Brain microvascular endothelial cell (primary cell): Measurements from ENCODE around the gene RBM5.
A peak's percentile ranks its signal among the peaks of the same experiment; 100 is the strongest.

ENCODE experiments used
- DNase-seq: peaks from one replicate; pipeline ENCODE4 v3.0.0-alpha.2; 2020
- H3K27ac ChIP-seq: fragments of 250-450 bp; sonication (Bioruptor Pico); 2 replicates; pipeline ENCODE4 v1.5.1; 2020; ENCODE audit warnings: mild to moderate bottlenecking, moderate library complexity
- H3K27me3 ChIP-seq: fragments of 250-450 bp; sonication (Bioruptor Pico); replicated peaks from 2 replicates; pipeline ENCODE4 v1.5.1; 2020; ENCODE audit warnings: mild to moderate bottlenecking
- H3K36me3 ChIP-seq: fragments of 250-450 bp; sonication (Bioruptor Pico); replicated peaks from 2 replicates; pipeline ENCODE4 v1.5.1; 2020; ENCODE audit warnings: mild to moderate bottlenecking
- H3K4me3 ChIP-seq: 2 replicates; pipeline ENCODE4 v1.5.1; 2011; ENCODE audit warnings: low read depth, mild to moderate bottlenecking, control low read depth, low read length, moderate library complexity
- in situ Hi-C: cut with HindIII; loops from 2 replicates; pipeline ENCODE4 v1.10.0; 2017; ENCODE audit warnings: low sequenced_read_pairs, low pct_ligation_motif_present
- TF ChIP-seq, protein P1 (sequence below): IDR thresholded peaks from 2 replicates; pipeline ENCODE4 v1.5.1; 2011; ENCODE audit warnings: low read depth, mild to moderate bottlenecking, moderate library complexity, low read length, control low read depth, inconsistent platforms; ENCODE audit errors: missing control alignments

Gene RBM5

DNA sequence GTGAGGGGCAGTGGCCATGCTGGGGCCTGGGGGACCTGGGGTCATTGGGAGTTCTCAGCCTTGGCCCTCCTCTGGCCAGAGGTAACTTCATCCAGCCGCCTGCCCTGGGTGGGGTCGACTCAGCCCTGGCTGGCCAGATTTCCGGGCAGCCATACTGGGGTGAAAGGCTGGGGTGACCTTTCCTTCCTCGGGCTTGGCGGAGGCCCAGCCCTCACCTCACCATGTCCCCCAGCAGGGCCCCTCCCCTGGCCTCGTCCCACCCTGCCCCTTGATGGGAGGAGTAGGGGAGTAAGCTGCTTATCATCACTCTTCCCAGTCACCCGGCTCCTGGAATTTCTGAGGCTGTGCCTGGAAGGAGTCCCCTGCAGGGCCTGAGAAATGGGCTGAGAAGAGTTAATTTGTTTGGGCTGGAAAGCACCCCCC is 71.9 kb downstream of the RBM5 start:
- peaks cover 1% of the 10 kb centered on the region for H3K27me3 ChIP-seq
- H3K4me3 ChIP-seq = no peak overlapping the region
- in situ Hi-C loops = no loop called here
- DNase-seq = no peak
- TF ChIP-seq, protein P1, sequence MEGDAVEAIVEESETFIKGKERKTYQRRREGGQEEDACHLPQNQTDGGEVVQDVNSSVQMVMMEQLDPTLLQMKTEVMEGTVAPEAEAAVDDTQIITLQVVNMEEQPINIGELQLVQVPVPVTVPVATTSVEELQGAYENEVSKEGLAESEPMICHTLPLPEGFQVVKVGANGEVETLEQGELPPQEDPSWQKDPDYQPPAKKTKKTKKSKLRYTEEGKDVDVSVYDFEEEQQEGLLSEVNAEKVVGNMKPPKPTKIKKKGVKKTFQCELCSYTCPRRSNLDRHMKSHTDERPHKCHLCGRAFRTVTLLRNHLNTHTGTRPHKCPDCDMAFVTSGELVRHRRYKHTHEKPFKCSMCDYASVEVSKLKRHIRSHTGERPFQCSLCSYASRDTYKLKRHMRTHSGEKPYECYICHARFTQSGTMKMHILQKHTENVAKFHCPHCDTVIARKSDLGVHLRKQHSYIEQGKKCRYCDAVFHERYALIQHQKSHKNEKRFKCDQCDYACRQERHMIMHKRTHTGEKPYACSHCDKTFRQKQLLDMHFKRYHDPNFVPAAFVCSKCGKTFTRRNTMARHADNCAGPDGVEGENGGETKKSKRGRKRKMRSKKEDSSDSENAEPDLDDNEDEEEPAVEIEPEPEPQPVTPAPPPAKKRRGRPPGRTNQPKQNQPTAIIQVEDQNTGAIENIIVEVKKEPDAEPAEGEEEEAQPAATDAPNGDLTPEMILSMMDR = no peak
- H3K36me3 ChIP-seq = no peaks in the 10 kb centered on the region
- H3K27ac ChIP-seq = no peak overlapping the region

DNA sequence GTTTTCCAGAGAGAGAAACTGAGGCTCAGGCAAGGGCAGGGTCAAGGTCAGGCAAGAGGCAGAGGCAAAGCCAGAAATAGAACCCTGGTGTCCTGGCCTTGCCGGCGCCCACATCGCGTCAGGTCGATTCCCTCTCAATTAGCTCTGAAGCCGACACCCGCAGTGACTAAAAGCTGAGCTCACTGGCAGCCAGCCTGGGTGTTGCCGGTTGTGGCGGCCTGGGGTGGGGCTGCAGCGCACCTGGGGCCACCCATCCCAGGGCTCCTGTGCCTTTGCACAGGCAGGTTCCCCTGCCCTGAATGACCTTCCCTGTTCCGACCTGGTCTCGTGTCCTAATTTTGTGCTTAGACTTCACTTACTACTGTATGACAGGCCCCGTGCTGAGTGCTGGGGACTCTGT is 72.6 kb downstream of the RBM5 start:
- in situ Hi-C loops = no loop called here
- no peak overlapping the region for H3K4me3 ChIP-seq
- DNase-seq = no peak
- no peaks in the 10 kb centered on the region for H3K27me3 ChIP-seq
- no peak overlapping the region for H3K27ac ChIP-seq
- TF ChIP-seq, protein P1 = no peak
- no peaks in the 10 kb centered on the region for H3K36me3 ChIP-seq

DNA sequence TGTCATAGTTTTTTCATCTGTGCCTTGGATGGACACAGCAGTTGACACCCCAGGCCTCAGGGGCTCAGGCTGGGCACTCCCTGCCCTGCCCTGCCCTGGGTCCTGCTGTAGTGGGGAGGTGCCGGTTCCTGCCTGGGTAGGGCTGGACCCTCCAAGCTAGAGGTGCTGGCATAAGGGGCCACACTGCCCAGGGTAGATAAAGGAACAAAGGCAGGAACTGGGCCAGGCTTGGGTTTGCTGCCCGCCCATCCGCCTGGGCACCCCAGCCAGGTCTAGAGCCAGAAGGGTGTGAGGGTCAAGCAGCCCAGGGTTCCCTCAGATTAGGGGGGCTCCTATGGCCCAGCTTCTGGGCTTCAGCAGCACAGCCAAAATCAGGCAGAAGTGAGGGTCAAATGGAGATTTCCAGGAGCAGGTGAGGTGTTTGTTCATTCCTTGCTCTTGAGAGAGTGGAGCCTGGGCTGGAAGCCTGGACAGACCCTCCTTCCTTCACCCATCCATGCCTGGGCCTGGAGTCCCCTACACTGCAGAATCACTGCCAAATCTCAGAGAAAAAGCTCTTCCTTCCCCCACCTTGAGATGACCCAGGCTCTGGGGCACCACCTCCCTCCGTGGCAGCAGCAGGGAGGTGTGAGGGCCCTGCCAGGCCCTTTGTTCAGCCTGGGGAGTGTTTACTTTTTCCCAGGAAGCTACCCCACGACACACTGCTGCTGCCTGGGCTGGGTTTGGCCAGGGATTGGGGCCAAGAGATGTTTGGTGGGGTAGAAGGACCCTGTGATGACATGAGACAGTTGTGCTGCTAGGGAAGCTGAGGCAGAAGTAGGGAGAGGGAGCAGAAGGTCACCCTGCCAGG is 73.5 kb downstream of the RBM5 start:
- in situ Hi-C loops = no loop called here
- DNase-seq = no peak
- Histone ChIP-seq H3K36me3 (no peaks in the 10 kb centered on the region), H3K27me3 (no peaks in the 10 kb centered on the region), H3K4me3 (no peak overlapping the region), H3K27ac (no peak overlapping the region)
- TF ChIP-seq, protein P1 = no peak

DNA sequence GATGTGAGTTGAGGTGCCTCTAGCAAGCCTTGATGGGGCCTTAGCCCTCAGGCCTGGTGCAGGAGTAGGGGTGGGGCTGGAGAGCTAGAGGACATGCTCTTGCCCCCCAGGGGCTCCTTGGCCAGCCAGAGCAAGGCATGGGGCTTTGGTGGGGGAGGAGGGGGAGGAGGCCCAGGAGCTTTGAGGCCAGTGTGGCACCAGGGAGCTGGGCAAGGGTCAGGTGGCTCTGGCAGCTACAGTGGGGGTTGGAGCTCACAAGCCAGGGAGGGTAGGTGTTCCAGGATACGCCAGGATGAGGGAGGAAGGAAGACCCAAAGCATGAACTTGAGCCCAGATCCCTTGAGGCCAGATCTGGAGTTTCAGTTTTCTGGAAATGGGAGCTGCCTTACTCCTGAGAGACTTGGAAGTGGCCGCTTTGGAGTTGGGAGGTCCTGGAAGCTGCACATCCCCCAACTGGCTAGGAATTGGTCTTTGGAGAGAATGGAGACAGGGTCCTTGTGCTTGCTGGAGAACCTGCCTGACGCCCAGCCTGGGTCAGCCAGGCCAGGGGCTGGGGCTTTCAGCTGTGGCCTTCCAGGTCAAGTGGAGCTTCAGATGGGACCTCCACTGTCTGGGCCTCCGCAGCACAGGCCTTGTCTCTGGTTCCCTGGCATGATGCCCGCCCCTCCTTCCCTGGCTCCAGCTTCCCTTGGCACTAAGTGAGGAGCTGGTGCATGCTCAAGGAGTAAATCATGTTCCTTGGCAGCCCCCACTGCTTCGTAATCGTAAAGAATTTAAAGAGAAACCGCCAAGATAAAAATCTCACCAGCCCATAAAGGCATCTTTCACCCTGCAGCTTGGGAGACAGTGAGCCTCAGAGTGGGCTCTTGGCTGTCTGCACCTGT is 75.1 kb downstream of the RBM5 start:
- Histone ChIP-seq H3K27ac (no peak overlapping the region), H3K27me3 (no peaks in the 10 kb centered on the region), H3K4me3 (no peak overlapping the region), H3K36me3 (no peaks in the 10 kb centered on the region)
- in situ Hi-C loops = no loop called here
- TF ChIP-seq, protein P1 = no peak
- peak; percentile 61 for DNase-seq

DNA sequence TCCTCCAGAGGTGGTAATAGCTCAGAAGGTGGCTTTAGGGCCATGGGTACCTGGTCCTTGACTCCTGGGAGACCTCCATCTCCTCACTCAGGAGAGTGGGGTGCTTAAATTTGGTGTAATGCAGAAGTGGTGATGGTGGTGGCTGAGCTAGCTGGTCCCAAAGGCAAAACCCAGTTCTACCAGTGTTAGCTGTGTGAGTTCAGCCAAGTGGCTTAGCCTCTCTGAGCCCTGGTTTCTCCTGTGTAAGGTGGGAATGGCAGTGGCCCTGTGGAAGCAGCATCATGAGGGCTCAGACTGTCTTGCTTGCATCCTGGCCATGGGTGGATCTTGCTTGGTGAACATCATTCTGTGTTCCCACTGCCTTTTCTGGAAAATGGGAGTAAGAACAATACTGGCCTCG is 75.8 kb downstream of the RBM5 start:
- DNase-seq = no peak
- H3K4me3 ChIP-seq = no peak overlapping the region
- in situ Hi-C loops = no loop called here

More for the DNA sequence above, 75.8 kb downstream of the RBM5 start:
- TF ChIP-seq, protein P1 = no peak
- no peaks in the 10 kb centered on the region for H3K27me3 ChIP-seq
- no peaks in the 10 kb centered on the region for H3K36me3 ChIP-seq
- H3K27ac ChIP-seq = no peak overlapping the region
